GM10266 (cell line): ENCODE data around the gene ANXA3.

Source experiments
- DNase-seq: peaks from one replicate; pipeline ENCODE4 v3.0.0; 2012; ENCODE audit errors: extremely low spot score
- CTCF ChIP-seq: IDR thresholded peaks from 2 replicates; pipeline ENCODE4 v1.5.1; 2012; ENCODE audit warnings: mild to moderate bottlenecking, low read depth; ENCODE audit not compliant: control insufficient read depth, insufficient read depth; ENCODE audit errors: missing control alignments

Gene ANXA3

GRCh38 chr4:78517050-78517652 is 34.4 kb upstream of the ANXA3 start:
- no peak for DNase-seq

DNA sequence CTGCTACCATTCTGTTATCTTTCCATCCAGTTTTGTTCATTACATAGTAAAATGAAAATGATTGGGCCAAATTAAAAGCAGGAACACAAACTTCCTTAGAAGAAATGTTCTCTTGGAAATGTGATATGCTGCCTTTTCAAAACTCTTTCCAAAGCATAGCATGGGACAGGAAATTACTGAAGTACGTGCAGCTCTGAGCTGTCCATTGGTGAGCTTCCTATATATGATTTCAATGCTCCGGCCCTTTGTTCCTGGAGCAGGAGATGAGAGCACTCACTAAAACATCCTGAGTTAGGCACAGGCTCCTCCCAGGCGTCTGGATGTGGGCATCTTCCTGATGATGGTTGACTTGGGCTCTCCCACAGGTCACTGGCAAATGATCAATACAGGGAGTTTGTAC is 33.0 kb upstream of the ANXA3 start:
- no peak for TF ChIP-seq CTCF
- no peak for DNase-seq

More at GRCh38 chr4:78517050-78517652, 34.4 kb upstream of the ANXA3 start:
- TF ChIP-seq CTCF, result peak; percentile 47

DNA sequence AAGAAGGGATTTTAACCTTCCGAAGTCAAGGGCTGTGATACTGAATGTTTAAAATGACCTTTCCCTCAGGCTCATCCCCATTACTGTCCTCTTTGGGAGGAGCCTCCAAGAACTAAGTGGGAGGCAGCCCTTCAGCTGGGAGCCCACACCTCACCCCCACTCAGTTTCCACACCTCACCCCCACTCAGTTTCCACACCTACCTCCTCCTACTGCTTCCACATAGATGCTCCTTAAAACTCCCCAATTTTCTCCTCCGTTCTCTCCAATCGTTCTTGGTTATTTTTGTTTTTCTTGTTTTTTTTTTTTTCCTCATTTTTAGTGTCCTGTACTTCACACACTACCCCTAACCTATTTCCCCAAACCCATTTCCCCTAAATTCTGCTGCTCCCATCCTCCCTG is 31.6 kb upstream of the ANXA3 start:
- TF ChIP-seq CTCF, result no peak
- DNase-seq, result no peak

DNA sequence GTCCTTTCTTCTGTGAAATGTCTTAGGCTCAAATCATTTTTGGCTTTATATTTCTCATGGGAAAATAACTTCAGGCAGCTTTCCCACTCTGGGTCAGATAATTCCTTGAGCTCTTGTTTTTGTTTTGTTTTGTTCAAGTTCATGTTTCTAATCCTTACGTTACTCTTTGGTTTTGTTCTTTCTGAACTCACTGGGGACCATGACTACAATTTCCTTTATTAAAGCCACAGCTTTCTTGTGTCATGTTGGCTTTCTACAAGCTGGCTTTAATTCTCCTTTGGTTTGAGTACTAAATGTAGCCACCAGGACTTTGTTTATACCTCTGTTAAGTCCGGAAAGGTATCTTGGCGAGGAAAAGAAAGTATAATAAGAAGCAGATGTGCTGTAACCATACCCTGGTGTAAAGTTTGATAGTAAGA is 30.8 kb upstream of the ANXA3 start:
- no peak for TF ChIP-seq CTCF
- no peak for DNase-seq

- DNase-seq, result no peak
- TF ChIP-seq CTCF, result no peak
Measured at GRCh38 chr4:78524009-78524408, 27.6 kb upstream of the ANXA3 start.

DNA sequence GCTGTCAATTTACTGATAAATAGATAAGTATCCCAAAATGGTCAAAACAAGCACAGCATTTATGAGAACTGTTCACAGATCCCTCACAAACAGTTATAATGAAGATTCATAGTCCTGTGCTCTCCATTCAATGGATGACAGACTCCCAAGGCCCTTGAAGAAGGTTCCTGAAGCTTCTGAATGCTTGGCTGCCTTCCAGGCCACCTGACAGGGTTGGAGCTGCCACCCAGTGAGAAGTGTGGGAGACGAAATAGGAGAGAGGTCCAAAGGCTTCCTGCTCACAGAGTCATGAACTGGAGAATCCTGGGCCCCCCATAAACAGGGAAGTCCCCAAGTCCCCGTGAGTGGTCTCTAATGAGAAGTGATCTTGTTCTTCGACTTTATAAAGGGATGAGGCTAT is 26.0 kb upstream of the ANXA3 start:
- no peak for DNase-seq
- no peak for TF ChIP-seq CTCF

- no peak for TF ChIP-seq CTCF
- DNase-seq, result no peak
Measured at GRCh38 chr4:78527103-78527502, 24.5 kb upstream of the ANXA3 start.
